VCaP (cell line): Measurements from ENCODE around the gene MYPN.

Experiments used
- H3K27ac ChIP-seq: fragments of 450-650 bp; 2 replicates; pipeline ENCODE4 v1.5.1; 2017
- TF ChIP-seq, protein P1 (sequence below): fragments of 450-650 bp; conservative IDR thresholded peaks from 2 replicates; pipeline ENCODE4 v1.5.1; 2017; ENCODE audit warnings: mild to moderate bottlenecking, moderate library complexity

Gene MYPN

DNA sequence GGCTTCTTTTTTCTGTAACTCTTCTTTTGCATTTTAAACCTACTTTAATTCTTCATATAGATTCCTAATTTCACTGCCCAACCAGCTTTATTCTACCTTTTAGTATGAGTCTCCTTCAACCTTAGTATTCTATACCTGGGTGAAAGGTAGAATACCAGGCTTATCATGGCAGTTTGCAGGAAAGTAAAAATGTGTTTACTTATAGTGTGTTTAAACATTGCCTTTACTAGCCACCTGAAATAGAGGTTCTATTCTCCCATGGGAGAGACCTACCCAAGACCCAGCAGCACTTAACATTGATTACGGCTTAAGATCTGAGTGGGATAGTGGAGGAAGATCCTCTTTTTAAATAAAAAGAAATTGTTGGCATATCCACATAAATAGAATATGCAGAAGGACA, 1.6 kb upstream of the MYPN start:
- no peak overlapping the region for H3K27ac ChIP-seq
- TF ChIP-seq, protein P1, sequence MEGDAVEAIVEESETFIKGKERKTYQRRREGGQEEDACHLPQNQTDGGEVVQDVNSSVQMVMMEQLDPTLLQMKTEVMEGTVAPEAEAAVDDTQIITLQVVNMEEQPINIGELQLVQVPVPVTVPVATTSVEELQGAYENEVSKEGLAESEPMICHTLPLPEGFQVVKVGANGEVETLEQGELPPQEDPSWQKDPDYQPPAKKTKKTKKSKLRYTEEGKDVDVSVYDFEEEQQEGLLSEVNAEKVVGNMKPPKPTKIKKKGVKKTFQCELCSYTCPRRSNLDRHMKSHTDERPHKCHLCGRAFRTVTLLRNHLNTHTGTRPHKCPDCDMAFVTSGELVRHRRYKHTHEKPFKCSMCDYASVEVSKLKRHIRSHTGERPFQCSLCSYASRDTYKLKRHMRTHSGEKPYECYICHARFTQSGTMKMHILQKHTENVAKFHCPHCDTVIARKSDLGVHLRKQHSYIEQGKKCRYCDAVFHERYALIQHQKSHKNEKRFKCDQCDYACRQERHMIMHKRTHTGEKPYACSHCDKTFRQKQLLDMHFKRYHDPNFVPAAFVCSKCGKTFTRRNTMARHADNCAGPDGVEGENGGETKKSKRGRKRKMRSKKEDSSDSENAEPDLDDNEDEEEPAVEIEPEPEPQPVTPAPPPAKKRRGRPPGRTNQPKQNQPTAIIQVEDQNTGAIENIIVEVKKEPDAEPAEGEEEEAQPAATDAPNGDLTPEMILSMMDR = no peak

DNA sequence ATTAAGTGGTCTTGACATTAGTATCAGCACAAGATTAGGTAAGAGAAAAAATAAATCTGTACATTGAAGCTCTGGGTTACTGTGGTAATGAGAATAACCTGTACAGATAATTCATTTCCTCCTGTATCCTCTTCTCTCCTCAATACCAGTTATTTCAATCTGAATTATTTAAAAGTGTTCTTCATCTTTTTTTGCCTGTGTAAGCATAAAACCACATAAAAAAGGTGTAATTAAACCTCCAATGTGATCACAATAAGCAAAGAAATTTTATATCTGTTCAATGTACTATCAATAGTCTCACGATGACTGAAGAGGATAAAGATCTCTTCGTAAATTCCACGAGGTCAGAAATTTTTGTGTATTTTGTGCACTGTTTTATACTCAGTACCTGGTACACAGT, 1.2 kb upstream of the MYPN start:
- TF ChIP-seq, protein P1 = no peak
- no peak overlapping the region for H3K27ac ChIP-seq

DNA sequence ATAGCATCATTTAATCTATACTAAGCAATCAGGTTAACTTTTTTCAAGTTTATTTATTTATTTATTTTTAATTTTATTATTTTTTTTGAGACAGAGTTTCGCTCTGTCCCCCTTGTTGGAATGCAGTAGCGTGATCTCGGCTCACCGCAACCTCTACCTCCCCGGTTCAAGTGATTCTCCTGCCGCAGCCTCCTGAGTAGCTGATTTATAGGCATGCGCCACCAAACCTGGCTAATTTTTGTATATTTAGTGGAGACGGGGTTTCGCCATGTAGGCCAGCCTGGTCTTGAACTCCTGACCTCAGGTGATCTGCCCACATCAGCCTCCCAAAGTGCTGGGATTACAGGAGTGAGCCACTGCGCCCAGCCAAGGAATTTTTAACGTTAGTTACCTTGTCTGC, 635 bp upstream of the MYPN start:
- H3K27ac ChIP-seq = no peak overlapping the region
- TF ChIP-seq, protein P1 = no peak

DNA sequence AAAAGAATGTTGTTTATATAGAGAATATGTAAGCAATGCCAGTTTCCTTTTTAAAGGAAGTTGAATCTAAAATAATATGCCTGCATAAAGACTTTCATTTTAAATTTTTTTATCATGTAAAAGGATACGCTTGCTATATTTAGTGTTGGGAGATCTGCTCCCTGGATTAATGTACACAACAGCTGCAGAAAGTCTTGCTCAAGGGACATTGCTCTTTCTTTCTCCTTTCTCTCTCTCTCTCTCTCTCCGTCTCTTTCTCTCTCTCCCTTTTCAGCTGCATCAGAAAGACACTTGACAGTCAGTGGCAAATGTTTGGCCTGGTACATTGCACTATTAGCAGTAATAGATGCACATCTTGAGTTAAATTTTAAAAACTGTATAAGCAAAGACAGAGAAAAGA, 739 bp downstream of the MYPN start:
- H3K27ac ChIP-seq = no peak overlapping the region
- TF ChIP-seq, protein P1 = no peak

DNA sequence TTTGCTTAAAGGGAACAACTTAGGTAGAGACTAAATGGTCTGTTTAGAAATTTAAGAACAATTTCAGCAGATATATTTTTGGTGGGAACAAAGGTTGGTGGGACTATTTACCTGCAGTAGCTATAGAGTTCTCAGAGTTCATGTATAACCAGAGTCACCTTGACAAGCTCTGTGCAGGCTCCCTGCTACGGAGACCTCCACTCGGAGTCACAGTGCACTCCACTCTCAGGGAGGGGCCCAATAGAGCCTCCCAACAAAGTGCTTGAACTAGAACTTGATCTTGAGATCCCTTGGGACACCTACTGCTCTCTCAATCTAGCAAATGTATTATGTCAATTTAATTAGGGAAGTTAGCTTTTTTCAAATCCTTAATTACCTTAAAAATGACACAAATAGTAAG, 2.3 kb downstream of the MYPN start:
- no peak overlapping the region for H3K27ac ChIP-seq

DNA sequence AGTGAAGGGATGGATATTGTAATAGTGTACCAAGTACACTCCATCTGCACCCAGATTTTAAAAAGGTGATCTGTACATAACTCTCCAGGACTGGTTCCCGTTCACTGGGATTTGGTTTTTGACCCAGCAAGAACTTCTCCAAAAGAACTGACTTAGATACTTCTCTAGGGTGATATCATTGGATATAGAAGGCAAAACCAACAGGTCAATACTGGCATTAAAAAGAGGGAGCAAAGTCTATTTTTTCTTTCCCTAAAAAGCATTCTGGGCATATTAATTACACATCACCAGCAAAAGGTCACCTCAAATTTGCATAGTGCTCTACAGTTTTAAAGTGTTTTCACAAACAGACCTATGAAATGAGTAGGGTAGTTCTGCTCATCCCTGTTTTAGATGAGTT, 3.5 kb downstream of the MYPN start:
- H3K27ac ChIP-seq = no peak overlapping the region
- TF ChIP-seq, protein P1 = no peak

More for the DNA sequence above, 2.3 kb downstream of the MYPN start:
- TF ChIP-seq, protein P1 = no peak

DNA sequence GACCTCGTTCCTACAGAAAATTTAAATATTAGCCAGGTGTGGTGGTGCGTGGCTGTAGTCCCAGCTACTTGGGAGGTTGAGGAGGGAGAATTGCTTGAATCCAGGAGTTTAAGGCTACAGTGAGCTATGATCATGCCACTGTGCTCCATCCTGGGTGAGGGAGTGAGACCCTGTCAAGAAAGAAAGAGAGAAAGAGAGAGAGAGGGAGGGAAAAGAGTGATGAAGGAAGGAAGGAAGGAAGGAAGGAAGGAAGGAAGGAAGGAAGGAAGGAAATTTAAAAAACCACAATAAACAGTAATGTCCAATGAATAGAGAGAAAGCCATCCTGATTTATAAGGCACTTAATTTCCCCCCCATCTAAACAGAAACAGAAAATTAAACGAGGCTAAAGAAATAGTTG, 9.4 kb downstream of the MYPN start:
- TF ChIP-seq, protein P1 = no peak
- H3K27ac ChIP-seq = no peak overlapping the region
